ENCODE data around the gene DIO1.

DIO1 gene

DNA sequence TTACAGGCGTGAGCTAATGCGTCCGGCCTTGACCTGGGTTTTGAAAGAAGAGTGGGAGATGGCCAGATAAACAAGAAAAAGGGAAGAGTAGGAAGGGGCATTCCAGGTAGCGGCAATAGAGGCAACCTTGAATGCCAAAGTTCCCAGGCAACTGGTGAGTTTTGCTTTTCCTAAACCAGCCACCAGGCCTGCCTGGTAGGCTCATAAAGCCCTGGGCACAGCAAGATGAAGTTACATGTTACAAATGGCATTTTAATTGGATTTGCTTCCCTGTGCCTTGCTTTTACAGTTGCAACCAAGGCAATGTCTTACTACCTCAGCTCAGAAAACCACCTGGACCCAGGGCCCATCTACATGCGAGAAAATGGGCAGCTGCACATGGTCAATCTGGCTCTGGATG is 57.7 kb downstream of the DIO1 start:
- no peak for DNase-seq (ENCODE audit: low read depth)
- H3K4me3 ChIP-seq (ENCODE audit: low read depth, low read length): no peak overlapping the region
- TF ChIP-seq, protein P1, sequence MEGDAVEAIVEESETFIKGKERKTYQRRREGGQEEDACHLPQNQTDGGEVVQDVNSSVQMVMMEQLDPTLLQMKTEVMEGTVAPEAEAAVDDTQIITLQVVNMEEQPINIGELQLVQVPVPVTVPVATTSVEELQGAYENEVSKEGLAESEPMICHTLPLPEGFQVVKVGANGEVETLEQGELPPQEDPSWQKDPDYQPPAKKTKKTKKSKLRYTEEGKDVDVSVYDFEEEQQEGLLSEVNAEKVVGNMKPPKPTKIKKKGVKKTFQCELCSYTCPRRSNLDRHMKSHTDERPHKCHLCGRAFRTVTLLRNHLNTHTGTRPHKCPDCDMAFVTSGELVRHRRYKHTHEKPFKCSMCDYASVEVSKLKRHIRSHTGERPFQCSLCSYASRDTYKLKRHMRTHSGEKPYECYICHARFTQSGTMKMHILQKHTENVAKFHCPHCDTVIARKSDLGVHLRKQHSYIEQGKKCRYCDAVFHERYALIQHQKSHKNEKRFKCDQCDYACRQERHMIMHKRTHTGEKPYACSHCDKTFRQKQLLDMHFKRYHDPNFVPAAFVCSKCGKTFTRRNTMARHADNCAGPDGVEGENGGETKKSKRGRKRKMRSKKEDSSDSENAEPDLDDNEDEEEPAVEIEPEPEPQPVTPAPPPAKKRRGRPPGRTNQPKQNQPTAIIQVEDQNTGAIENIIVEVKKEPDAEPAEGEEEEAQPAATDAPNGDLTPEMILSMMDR (IDR thresholded peaks at IDR 0.05; ENCODE audit: low read depth, low read length, missing control alignments): no peak

DNA sequence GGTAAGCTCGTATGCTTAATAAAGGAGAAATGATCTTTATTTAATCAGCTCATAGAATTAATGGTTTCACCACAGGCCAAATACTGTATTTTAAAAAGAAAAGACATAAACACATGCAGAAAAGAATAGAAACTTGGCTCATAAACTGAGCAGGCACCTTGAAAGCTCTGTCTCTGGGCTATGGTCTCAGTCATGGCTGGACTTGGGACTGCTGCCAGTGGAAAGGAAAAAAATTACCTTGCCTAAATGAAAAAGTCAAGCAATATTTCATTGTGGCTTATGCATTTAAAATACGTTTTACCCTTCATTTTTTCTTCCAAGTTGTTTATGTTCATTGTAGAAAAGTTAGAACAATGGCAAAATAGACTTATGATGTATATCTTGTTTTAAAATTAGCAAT is 60.1 kb downstream of the DIO1 start:
- DNase-seq (ENCODE audit: low read depth): no peak
- TF ChIP-seq, protein P1 (IDR thresholded peaks at IDR 0.05; ENCODE audit: low read depth, low read length, missing control alignments): no peak

DNA sequence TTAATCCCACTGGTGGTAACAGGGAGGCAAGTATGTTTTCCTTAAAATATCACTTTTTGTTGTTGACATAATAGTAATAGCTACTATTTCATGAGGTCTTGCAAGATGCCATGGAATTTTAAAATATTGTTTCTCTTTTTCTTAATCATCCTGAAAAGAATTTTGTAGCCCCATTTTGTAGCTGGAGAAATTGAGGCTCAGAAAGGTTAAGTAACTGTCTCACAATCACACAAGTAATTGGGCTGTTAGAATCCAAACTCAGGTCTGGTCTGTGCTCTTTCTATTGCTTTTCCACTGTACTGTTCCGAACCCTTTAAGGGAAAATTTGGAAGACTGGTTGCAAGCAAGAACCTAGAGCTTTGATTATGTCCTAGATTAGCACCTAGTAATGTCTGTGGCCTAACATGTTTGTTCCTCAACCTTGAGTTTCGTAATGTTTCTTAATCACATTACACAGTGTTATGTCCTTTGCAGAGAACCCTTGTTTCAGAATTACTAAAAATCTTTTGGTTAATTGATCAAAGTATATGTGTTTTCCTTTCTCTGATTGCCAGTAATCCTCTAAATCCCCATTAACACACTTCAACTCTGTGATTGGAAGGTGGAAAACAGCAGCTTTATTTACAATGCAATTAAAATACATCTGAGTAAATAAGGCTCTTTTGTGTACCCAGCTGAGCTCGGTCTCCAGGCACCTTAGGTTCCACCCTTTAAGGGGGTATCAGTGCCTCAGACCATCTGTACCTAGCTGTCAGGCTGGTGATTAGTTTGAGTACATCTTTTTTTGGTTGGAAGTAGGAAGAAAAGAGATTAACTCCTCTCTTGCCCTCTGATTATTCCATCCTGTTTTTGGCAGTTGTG is 62.6 kb downstream of the DIO1 start:
- no peak for DNase-seq (ENCODE audit: low read depth)
- no peak overlapping the region for H3K4me3 ChIP-seq (ENCODE audit: low read depth, low read length)
- TF ChIP-seq, protein P1 (IDR thresholded peaks at IDR 0.05; ENCODE audit: low read depth, low read length, missing control alignments): no peak

More for the DNA sequence above, 60.1 kb downstream of the DIO1 start:
- no peak overlapping the region for H3K4me3 ChIP-seq (ENCODE audit: low read depth, low read length)

DNA sequence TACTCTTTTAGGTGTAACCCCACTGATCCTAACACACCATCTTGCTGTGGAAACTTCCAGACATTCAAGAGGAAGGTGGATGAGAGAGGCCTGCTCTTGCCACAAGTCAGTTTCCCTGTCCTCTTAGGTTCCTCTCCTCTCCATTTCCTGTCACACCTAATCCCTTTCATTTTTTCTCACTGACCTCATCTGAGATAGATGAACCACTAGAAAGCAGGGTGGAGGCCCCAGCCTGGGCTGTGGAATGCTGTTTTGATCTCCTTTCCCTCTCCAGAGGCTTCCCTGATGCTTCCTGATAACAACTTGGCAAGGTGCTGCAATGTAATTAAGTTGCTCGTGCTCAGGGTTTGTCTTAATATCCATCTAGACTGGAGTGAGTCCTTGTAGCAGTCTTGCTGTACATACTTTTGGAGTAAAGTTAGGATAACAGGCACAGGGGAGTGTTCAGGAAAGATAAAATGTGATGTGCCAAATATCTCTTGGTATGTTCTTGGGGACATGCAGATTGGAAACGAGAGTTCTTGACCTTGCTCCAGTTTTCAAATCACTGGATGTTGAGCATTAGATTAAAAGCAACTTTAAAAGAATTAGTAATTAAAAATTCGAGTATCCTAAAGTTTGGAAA is 63.3 kb downstream of the DIO1 start:
- no peak for DNase-seq (ENCODE audit: low read depth)
- TF ChIP-seq, protein P1 (IDR thresholded peaks at IDR 0.05; ENCODE audit: low read depth, low read length, missing control alignments): no peak
- no peak overlapping the region for H3K4me3 ChIP-seq (ENCODE audit: low read depth, low read length)

DNA sequence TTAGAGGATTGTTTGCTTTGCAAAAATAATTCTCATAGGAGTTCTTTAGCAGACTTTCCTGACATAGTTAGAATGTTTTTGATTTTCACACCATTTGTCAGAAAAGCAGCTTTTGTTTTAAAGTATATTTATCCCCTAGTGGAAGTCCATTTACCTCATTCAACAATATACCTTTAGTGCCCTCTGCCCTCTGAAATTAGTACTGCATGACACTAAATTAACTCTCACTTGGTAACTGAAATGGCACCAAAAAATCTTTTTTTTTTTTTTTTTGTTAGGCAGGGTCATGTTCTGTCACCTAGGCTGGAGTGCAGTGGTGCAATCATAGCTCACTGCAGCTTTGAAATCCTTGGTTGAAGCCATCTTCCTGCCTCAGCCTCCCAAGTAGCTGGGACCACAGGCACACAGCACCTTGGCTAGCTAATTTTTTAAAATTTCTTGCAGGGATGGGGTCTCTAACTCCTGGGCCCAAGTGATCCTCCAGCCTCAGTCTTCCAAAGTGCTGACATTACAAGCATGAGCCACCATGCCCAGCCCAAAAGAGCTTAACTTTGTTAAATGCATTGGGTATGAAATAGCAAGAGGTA is 65.8 kb downstream of the DIO1 start:
- TF ChIP-seq, protein P1 (IDR thresholded peaks at IDR 0.05; ENCODE audit: low read depth, low read length, missing control alignments): peak; percentile 55
- no peak overlapping the region for H3K4me3 ChIP-seq (ENCODE audit: low read depth, low read length)
- no peak for DNase-seq (ENCODE audit: low read depth)

Data from GM12864 (cell line).